Panc1 (cell line): Measurements from ENCODE around the gene PNKD.

Source experiments
- POLR2AphosphoS5 ChIP-seq: IDR thresholded peaks from 2 replicates; pipeline ENCODE4 v1.6.1; 2012; ENCODE audit warnings: mild to moderate bottlenecking, low read depth, low read length, moderate library complexity
- TCF7L2 ChIP-seq: IDR thresholded peaks from 2 replicates; pipeline ENCODE4 v1.6.1; 2011; ENCODE audit warnings: mild to moderate bottlenecking, low read depth, low read length, inconsistent platforms
- TF ChIP-seq, protein P1 (sequence below): fragments of 450-650 bp; IDR thresholded peaks from 2 replicates; pipeline ENCODE4 v1.5.1; 2017; ENCODE audit warnings: mild to moderate bottlenecking

DNA sequence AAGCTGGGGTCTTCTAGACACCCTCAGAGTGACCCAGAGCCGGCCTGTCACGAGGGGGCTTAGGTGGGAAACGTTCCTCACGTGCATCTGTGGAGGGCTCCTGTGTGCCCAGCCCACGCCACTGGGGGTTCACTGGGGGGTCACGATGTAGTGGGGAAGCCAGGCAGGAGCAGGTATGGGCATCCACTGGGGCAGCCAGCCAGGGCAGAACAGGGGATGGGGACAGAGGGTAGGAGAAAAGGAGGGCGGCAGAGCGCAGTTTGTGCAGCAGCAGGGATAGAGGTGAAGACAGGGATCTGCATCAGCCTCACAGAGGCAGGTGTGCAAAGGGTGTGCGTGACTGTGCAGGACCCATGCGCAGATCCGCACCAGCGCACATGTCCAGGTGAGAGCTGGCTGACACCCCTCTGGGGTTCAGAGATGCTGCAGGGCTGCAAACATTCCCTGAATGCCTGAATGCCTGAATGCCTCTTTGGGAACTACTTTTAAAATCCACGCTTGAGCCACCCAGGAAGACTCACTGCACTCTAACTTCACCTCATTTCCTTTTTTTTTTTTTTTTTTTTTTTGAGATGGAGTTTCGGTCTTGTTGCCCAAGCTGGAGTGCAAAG, 10.0 kb downstream of the PNKD start:
- TF ChIP-seq, protein P1, sequence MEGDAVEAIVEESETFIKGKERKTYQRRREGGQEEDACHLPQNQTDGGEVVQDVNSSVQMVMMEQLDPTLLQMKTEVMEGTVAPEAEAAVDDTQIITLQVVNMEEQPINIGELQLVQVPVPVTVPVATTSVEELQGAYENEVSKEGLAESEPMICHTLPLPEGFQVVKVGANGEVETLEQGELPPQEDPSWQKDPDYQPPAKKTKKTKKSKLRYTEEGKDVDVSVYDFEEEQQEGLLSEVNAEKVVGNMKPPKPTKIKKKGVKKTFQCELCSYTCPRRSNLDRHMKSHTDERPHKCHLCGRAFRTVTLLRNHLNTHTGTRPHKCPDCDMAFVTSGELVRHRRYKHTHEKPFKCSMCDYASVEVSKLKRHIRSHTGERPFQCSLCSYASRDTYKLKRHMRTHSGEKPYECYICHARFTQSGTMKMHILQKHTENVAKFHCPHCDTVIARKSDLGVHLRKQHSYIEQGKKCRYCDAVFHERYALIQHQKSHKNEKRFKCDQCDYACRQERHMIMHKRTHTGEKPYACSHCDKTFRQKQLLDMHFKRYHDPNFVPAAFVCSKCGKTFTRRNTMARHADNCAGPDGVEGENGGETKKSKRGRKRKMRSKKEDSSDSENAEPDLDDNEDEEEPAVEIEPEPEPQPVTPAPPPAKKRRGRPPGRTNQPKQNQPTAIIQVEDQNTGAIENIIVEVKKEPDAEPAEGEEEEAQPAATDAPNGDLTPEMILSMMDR = no peak
- TF ChIP-seq TCF7L2 = no peak
- no peak for TF ChIP-seq POLR2AphosphoS5
